CD4-positive, alpha-beta memory T cell (primary cell): ENCODE measurements around the gene OR10Z1. TPM values are rescaled to one million over a fixed set of nuclear protein-coding genes. Genes with fewer than 3 reads are reported as not detected.

Experiments used
- CTCF ChIA-PET: fragments of 350-600 bp; sonication (Branson Sonifier 250); formaldehyde crosslinking; loops from one replicate; lab custom pipeline; 2021; ENCODE audit warnings: inconsistent platforms; ENCODE audit not compliant: partially characterized antibody; lab: Charles Lee
- POLR2A ChIA-PET: fragments of 350-600 bp; sonication (Branson Sonifier 250); formaldehyde crosslinking; loops from one replicate; lab custom pipeline; 2021; ENCODE audit not compliant: partially characterized antibody; lab: Charles Lee
- DNase-seq, 5 donors: peaks; one replicate each; pipeline versions ENCODE4 v3.0.0 to v3.0.0-alpha.2; 2020 to 2022; ENCODE audit warnings: mixed read lengths in 1 of 5
- H3K27ac ChIP-seq: one replicate; pipeline ENCODE4 v1.7.0; 2013; ENCODE audit warnings: low read depth, low read length
- H3K27me3 ChIP-seq: 2 replicates; pipeline ENCODE4 v1.7.0; 2013; ENCODE audit warnings: mild to moderate bottlenecking, low read length, moderate library complexity; ENCODE audit not compliant: insufficient read depth
- H3K36me3 ChIP-seq: 2 replicates; pipeline ENCODE4 v1.7.0; 2013; ENCODE audit warnings: mild to moderate bottlenecking, low read length, moderate library complexity; ENCODE audit not compliant: insufficient read depth
- H3K4me1 ChIP-seq: 2 replicates; pipeline ENCODE4 v1.7.0; 2013; ENCODE audit warnings: mild to moderate bottlenecking, low read length, moderate library complexity; ENCODE audit not compliant: insufficient read depth
- H3K4me3 ChIP-seq, 2 donors: one replicate each; pipeline ENCODE4 v1.7.0; 2013; ENCODE audit warnings: low read length in 2 of 2, mild to moderate bottlenecking in 1 of 2
- H3K9me3 ChIP-seq, 2 donors: one replicate each; pipeline ENCODE4 v1.7.0; 2013; ENCODE audit warnings: low read length in 2 of 2, control low read depth in 1 of 2; ENCODE audit not compliant: control insufficient read depth in 1 of 2
- H3K27ac Mint-ChIP-seq, 7 donors: one replicate each; pipeline ENCODE4 v1.8.0; 2020 to 2021; ENCODE audit warnings: mixed read lengths in 7 of 7, mild to moderate bottlenecking in 6 of 7, inconsistent platforms in 3 of 7, moderate library complexity in 3 of 7
- H3K27me3 Mint-ChIP-seq, 2 donors: one replicate each; pipeline ENCODE4 v1.8.0; 2020 to 2021; ENCODE audit warnings: mixed read lengths in 2 of 2
- H3K36me3 Mint-ChIP-seq, 2 donors: one replicate each; pipeline ENCODE4 v1.8.0; 2020 to 2021; ENCODE audit warnings: mixed read lengths in 2 of 2, inconsistent platforms in 1 of 2, mild to moderate bottlenecking in 1 of 2
- H3K4me1 Mint-ChIP-seq, 4 donors: one replicate each; pipeline ENCODE4 v1.8.0; 2020 to 2021; ENCODE audit warnings: mixed read lengths in 4 of 4, mild to moderate bottlenecking in 1 of 4
- H3K4me3 Mint-ChIP-seq, 8 donors: one replicate each; pipeline ENCODE4 v1.8.0; 2020 to 2021; ENCODE audit warnings: mixed read lengths in 8 of 8, mild to moderate bottlenecking in 7 of 8, moderate library complexity in 6 of 8, inconsistent platforms in 3 of 8
- H3K9me3 Mint-ChIP-seq, 8 donors: one replicate each; pipeline ENCODE4 v1.8.0; 2020 to 2021; ENCODE audit warnings: mixed read lengths in 8 of 8, mild to moderate bottlenecking in 5 of 8, inconsistent platforms in 3 of 8, moderate library complexity in 1 of 8
- intact Hi-C: fragments of 100-400 bp; cut with micrococcal nuclease; formaldehyde crosslinking; loops from one replicate; pipeline ENCODE4 v1.15.1; 2023
- polyA plus RNA-seq, 2 donors: library from polyadenylated mRNA; unstranded; fragments of 300-500 nt; fragmentation: Illumina TruSeq; gene quantifications; one replicate each; pipeline ENCODE4 v1.2.3, GENCODE V29; 2021
- total RNA-seq, 2 experiments: library from RNA; stranded (reverse); gene quantifications; one replicate each; pipeline ENCODE4 v1.2.3, GENCODE V29; 2021

The OR10Z1 gene, protein sequence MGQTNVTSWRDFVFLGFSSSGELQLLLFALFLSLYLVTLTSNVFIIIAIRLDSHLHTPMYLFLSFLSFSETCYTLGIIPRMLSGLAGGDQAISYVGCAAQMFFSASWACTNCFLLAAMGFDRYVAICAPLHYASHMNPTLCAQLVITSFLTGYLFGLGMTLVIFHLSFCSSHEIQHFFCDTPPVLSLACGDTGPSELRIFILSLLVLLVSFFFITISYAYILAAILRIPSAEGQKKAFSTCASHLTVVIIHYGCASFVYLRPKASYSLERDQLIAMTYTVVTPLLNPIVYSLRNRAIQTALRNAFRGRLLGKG
- total RNA-seq (not detected), polyA plus RNA-seq (not detected)

DNA sequence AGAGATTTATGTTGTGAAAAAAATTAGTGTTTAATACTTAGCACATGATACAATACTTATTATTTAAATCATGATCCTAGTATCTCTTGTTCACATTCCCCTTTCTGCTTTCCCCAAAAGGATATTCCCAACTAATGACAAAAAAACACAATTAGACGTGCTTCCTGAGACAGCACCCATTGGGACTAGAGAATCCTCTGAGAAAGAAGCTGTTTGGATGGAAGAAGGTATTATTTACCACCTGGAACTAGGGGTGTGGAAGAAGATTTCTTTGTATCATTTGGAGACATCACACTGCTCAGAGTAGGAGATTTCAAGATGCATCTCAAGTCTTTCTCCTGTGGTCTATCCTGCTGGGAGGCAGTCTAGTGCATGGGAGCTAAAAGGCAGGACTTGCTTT is at the start of gene OR10Z1:
TSS of gene OR10Z1 (plus strand) at position 301 of the 400 bp plus-strand sequence. CDS start 1,171 bp downstream, outside the sequence.
- no peak for DNase-seq
- Mint-ChIP-seq H3K4me3 (no peak within 1 kb of the TSS), H3K27ac (no peak within 1 kb of the TSS), H3K9me3 (peaks cover 0 to 5% (median under 1%) of the 10 kb centered on the region in 8 donors), H3K36me3 (no peaks in the 10 kb centered on the region), H3K4me1 (no peaks in the 10 kb centered on the region), H3K27me3 (peaks cover 2 to 6% of the 10 kb centered on the region in 2 donors)
- H3K27me3 ChIP-seq, result no peaks in the 10 kb centered on the region
- ChIA-PET POLR2A (no interaction called here), CTCF (no interaction called here)
- intact Hi-C loops, result no loop called here
- H3K27ac ChIP-seq, result no peak within 1 kb of the TSS
- H3K9me3 ChIP-seq, result no peaks in the 10 kb centered on the region
- no peaks in the 10 kb centered on the region for H3K4me1 ChIP-seq
- H3K36me3 ChIP-seq, result no peaks in the 10 kb centered on the region
- no peak within 1 kb of the TSS for H3K4me3 ChIP-seq

- no peaks in the 10 kb centered on the region for H3K4me1 Mint-ChIP-seq
- Histone ChIP-seq H3K27me3 (no peaks in the 10 kb centered on the region), H3K4me1 (no peaks in the 10 kb centered on the region), H3K4me3 (no peak overlapping the region), H3K9me3 (no peaks in the 10 kb centered on the region), H3K36me3 (no peaks in the 10 kb centered on the region), H3K27ac (no peak overlapping the region)
- no peaks in the 10 kb centered on the region for H3K36me3 Mint-ChIP-seq
- H3K4me3 Mint-ChIP-seq, result no peak overlapping the region
- POLR2A ChIA-PET, result no interaction called here
- CTCF ChIA-PET, result no interaction called here
- DNase-seq, result no peak
- no peak overlapping the region for H3K27ac Mint-ChIP-seq
- intact Hi-C loops, result no loop called here
- peaks cover 0 to 4% (median 0%) of the 10 kb centered on the region in 8 donors for H3K9me3 Mint-ChIP-seq
- H3K27me3 Mint-ChIP-seq, result peaks cover 6 to 13% of the 10 kb centered on the region in 2 donors
These were observed 45.4 kb upstream of the OR10Z1 start for GRCh38 chr1:158559696-158560095.

- no peaks in the 10 kb centered on the region for H3K4me1 Mint-ChIP-seq
- peaks cover 15 to 23% of the 10 kb centered on the region in 2 donors for H3K27me3 Mint-ChIP-seq
- ChIA-PET CTCF (no interaction called here), POLR2A (no interaction called here)
- intact Hi-C loops, result no loop called here
- H3K9me3 Mint-ChIP-seq, result peaks cover 0 to 5% (median 0%) of the 10 kb centered on the region in 8 donors
- no peaks in the 10 kb centered on the region for H3K9me3 ChIP-seq
- no peaks in the 10 kb centered on the region for H3K27me3 ChIP-seq
- no peak for DNase-seq
- H3K36me3 ChIP-seq, result no peaks in the 10 kb centered on the region
- no peak overlapping the region for H3K4me3 ChIP-seq
- no peaks in the 10 kb centered on the region for H3K36me3 Mint-ChIP-seq
- no peak overlapping the region for H3K27ac ChIP-seq
- H3K27ac Mint-ChIP-seq, result no peak overlapping the region
- no peaks in the 10 kb centered on the region for H3K4me1 ChIP-seq
- no peak overlapping the region for H3K4me3 Mint-ChIP-seq
These were observed 41.2 kb upstream of the OR10Z1 start for GRCh38 chr1:158563853-158564252.

- peaks cover 0 to 5% (median 0%) of the 10 kb centered on the region in 8 donors for H3K9me3 Mint-ChIP-seq
- intact Hi-C loops, result no loop called here
- Histone ChIP-seq H3K4me3 (no peak overlapping the region), H3K27me3 (no peaks in the 10 kb centered on the region), H3K4me1 (no peaks in the 10 kb centered on the region), H3K36me3 (no peaks in the 10 kb centered on the region), H3K9me3 (no peaks in the 10 kb centered on the region), H3K27ac (no peak overlapping the region)
- ChIA-PET CTCF (no interaction called here), POLR2A (no interaction called here)
- no peaks in the 10 kb centered on the region for H3K4me1 Mint-ChIP-seq
- DNase-seq, result no peak
- H3K27me3 Mint-ChIP-seq, result peaks cover 15 to 21% of the 10 kb centered on the region in 2 donors
- H3K4me3 Mint-ChIP-seq, result no peak overlapping the region
- H3K27ac Mint-ChIP-seq, result no peak overlapping the region
- H3K36me3 Mint-ChIP-seq, result no peaks in the 10 kb centered on the region
These were observed 40.5 kb upstream of the OR10Z1 start for GRCh38 chr1:158564608-158565007.

DNA sequence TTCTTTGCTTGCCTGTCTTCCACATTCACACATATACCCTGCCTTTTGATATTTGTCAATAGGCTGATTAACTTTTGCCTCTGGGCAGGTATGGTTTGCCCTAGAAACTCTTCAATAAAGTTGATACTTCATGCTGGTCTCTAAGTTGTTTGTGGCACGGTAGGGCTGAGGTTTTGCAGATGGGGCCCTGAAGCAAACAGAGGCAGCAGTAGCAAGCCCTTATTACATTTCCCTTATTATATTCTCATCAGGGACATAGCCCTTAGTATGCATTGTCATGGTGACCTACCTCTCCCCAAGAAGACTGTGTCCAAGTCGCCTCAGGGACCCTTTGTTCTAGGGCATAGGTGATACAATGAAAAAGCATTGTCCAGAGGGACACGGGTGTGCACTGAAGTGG is 34.6 kb upstream of the OR10Z1 start, which contains the start of gene OR6P1:
TSS of gene OR6P1 (minus strand) at position 101 of the 400 bp plus-strand sequence. CDS start 6,976 bp downstream, outside the sequence.
- CTCF ChIA-PET, result no interaction called here
- no peak within 1 kb of the TSS for H3K4me3 Mint-ChIP-seq
- DNase-seq, result no peak
- no peaks in the 10 kb centered on the region for H3K4me1 Mint-ChIP-seq
- H3K27ac ChIP-seq, result no peak within 1 kb of the TSS
- H3K27me3 Mint-ChIP-seq, result peaks cover 15 to 23% of the 10 kb centered on the region in 2 donors
- peaks cover 0 to 5% (median 0%) of the 10 kb centered on the region in 8 donors for H3K9me3 Mint-ChIP-seq
- H3K4me3 ChIP-seq, result no peak within 1 kb of the TSS
- no peaks in the 10 kb centered on the region for H3K36me3 ChIP-seq
- H3K36me3 Mint-ChIP-seq, result no peaks in the 10 kb centered on the region
- H3K27me3 ChIP-seq, result no peaks in the 10 kb centered on the region
- POLR2A ChIA-PET, result no interaction called here
- H3K9me3 ChIP-seq, result no peaks in the 10 kb centered on the region
- H3K4me1 ChIP-seq, result no peaks in the 10 kb centered on the region
- intact Hi-C loops, result no loop called here
- H3K27ac Mint-ChIP-seq, result no peak within 1 kb of the TSS

DNA sequence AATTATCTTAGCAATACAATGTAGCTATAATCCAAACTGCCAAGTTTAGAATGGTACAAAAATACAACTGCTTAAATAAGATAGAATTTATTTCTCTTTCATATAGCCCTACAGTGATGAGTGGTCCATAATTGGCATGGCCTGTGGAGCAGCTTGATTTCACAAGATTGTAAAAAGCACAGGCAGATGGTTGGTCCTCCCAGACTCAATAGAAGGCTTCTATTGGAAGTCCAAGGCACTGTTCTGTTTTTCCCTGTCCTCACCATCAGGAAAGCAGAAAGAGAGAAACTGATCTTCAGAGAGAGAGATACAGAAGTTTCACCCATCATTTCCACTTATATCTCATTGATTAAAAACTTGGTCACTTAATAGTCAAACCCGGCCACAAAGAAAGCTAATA is 32.8 kb upstream of the OR10Z1 start:
- Histone ChIP-seq H3K27me3 (no peaks in the 10 kb centered on the region), H3K4me1 (no peaks in the 10 kb centered on the region), H3K27ac (no peak overlapping the region), H3K36me3 (no peaks in the 10 kb centered on the region), H3K4me3 (no peak overlapping the region), H3K9me3 (no peaks in the 10 kb centered on the region)
- POLR2A ChIA-PET, result no interaction called here
- Mint-ChIP-seq H3K36me3 (no peaks in the 10 kb centered on the region), H3K27me3 (peaks cover 9 to 19% of the 10 kb centered on the region in 2 donors), H3K27ac (no peak overlapping the region), H3K9me3 (peaks cover 0 to 2% (median 0%) of the 10 kb centered on the region in 8 donors), H3K4me1 (no peaks in the 10 kb centered on the region), H3K4me3 (no peak overlapping the region)
- CTCF ChIA-PET, result no interaction called here
- DNase-seq, result no peak
- intact Hi-C loops, result no loop called here

- ChIA-PET CTCF (no interaction called here), POLR2A (no interaction called here)
- Histone ChIP-seq H3K4me1 (no peaks in the 10 kb centered on the region), H3K4me3 (no peak overlapping the region), H3K36me3 (no peaks in the 10 kb centered on the region), H3K27ac (no peak overlapping the region), H3K9me3 (no peaks in the 10 kb centered on the region), H3K27me3 (no peaks in the 10 kb centered on the region)
- intact Hi-C loops, result no loop called here
- Mint-ChIP-seq H3K4me3 (no peak overlapping the region), H3K4me1 (no peaks in the 10 kb centered on the region), H3K27ac (no peak overlapping the region), H3K9me3 (no peaks in the 10 kb centered on the region), H3K27me3 (peaks cover 11 to 15% of the 10 kb centered on the region in 2 donors), H3K36me3 (no peaks in the 10 kb centered on the region)
- no peak for DNase-seq
These were observed 27.5 kb upstream of the OR10Z1 start for GRCh38 chr1:158577561-158577960.
